Stimulated activated CD4-positive, alpha-beta T cell treated with anti-CD3 and anti-CD28 coated beads, Interleukin-15, amount 100 ng/mL, for 24 hours (primary cell): ENCODE results near the gene XPR1.
"Not testable (repeated sequence)": the region's sequence is repeated elsewhere in the genome, so short reads cannot be mapped to it uniquely, and the experiment has no call there.

ENCODE experiments used
- DNase-seq: peaks from one replicate; pipeline ENCODE4 v3.0.0-alpha.2; 2020

XPR1 gene

DNA sequence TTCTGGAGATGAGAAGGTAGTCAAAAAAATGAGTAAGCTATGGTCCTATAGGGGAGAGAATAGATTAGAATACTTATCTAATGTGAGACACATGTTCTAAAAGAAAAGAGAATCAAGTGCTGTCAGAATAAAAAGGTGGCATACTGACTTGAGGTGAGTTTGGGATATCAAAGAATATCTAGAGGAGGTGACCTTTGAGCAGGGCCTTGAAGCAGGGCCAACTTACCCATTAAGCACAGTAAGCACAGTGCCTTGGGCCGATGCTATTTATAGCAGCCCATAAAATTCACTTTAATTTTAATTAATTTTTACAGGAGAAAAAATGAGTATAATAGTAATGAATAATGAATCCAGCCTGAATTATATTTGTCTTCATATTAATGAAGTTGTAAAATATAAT lies 92.2 kb downstream of the XPR1 start:
- no peak for DNase-seq

DNA sequence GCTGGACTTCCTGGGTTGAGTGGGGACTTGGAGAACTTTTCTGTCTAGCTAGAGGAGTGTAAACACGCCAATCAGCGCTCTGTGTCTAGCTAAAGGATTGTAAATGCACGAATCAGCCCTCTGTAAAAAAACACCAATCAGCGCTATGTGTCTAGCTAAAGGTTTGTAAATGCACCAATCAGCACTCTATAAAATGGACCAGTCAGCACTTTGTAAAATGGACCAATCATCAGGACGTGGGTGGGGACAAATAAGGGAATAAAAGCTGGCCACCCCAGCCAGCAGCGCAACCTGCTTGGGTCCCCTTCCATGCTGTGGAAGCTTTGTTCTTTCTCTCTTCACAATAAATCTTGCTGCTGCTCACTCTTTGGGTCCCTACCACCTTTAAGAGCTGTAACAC lies 94.2 kb downstream of the XPR1 start:
- not testable (repeated sequence) for DNase-seq

DNA sequence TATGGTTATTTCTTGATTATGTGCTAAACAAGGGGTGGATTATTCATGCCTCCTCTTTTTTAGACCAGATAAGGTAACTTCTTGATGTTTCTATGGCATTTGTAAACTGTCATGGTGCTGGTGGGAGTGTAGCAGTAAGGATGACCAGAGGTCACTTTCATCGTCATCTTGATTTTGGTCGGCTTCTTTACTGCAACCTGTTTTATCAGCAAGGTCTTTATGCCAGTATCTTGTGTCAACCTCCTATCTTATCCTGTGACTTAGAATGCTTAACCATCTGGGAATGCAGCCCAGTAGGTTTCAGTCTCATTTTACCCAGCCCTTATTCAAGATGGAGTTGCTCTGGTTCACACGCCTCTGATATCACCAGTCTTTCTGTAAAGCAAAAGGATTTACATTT lies 95.9 kb downstream of the XPR1 start:
- DNase-seq = not testable (repeated sequence)

DNA sequence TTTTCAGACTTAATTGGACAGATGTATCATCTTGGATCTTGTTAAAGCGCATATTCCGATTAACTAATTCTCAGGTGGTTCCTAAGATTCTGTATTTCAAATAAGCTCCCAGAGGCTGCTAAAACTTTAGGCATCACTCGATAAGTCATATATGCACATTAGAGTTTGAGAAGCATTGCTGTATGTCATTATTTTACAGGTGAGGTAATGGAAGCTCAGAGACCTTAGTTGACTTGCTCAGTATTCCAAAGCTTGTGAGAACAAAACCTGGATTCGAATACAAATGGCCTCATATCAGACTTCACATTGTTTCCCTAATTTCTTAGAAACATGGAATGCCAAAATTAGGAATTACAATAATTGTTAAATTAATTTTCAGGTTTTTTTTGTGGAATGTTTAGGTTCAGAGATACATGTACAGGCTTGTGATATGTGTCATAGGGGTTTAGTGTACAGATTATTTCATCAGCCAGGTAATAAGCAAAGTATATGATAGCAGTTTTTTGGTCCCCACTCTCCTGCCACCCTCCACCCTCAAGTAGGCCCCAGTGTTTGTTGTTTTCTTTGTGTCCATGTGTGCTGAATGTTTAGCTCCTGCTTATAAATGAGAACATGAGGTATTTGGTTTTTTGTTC lies 96.8 kb downstream of the XPR1 start:
- DNase-seq = no peak

- DNase-seq = no peak
Measured at GRCh38 chr1:180731131-180731530, 99.3 kb downstream of the XPR1 start.

GRCh38 chr1:180732866-180733265 lies 101.0 kb downstream of the XPR1 start:
- no peak for DNase-seq

GRCh38 chr1:180734366-180734765 lies 102.5 kb downstream of the XPR1 start:
- no peak for DNase-seq

DNA sequence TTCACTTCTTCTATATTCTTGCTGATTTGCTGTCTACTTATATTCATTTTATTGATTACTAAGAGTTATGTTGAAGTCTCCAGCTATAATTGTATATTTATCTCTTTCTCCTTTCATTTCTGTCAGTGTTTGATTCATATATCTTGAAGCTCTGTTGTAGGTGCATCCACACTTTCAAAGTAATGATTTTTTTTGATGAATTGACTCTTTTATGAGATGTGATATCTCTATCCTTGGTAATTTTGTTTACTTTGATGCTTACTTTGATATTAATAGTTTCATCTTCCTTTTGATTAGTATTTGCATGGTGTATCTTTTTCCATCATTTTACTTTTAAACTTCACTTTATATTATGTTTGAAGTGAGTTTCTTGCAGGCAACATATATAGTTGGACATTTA lies 110.8 kb downstream of the XPR1 start:
- DNase-seq = no peak

DNA sequence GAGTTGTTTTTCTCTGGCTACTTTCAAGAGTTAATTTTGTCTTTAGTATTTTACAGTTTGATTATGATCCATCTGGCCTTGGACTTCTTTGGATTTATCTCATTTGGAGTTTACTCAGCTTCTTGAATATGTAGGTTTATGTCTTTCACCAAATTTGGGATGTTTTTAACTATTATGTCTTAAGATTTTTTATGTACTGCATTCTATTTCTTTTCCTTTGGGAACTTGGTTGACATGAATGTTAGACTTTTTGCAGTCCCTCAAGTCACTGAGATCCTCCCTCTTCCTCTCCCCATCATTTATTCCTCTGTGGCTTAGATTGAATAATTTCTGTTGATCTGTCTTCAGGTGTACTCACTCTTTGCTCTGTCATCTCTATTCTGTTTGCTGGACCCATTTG lies 112.0 kb downstream of the XPR1 start:
- no peak for DNase-seq

GRCh38 chr1:180745098-180745497 lies 113.3 kb downstream of the XPR1 start:
- no peak for DNase-seq

- no peak for DNase-seq
Measured at GRCh38 chr1:180751921-180752320, 120.1 kb downstream of the XPR1 start.

DNA sequence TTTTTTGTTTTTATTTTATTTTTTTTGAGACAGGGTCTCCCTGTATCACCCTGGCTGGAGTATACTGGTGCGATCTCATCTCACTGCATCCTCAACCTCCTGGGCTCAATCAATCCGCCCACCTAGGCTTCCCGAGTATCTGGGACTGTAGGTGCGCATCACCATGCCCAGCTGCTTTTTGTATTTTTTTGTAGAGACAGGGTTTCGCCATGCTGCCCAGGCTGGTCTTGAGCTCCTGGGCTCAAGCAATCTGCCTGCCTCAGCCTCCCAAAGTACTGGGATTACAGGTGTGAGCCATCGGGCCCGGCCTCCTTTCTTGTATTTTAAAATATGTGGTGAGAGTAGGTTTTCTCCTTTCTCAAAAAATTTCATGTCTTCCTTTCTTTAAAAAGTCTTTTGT lies 122.6 kb downstream of the XPR1 start:
- DNase-seq = no peak

DNA sequence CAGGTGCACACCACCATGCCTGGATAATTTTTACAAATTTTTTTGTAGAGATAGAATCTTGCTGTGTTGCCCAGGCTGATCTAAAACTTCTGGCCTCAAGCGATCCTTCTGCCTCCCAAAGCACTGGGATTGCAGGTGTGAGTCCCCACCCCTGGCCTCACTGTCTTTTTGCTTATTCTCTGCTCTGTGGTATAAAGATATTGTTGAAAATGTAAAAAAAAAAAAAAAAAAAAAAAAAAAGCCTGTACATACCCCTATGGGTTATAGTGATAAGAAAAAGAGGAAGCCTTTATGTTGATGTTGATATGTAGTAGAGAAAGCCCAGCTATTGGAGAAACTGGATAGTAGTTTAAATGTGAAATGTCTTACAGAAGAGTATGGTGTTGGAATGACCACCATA lies 125.8 kb downstream of the XPR1 start:
- DNase-seq = no peak

DNA sequence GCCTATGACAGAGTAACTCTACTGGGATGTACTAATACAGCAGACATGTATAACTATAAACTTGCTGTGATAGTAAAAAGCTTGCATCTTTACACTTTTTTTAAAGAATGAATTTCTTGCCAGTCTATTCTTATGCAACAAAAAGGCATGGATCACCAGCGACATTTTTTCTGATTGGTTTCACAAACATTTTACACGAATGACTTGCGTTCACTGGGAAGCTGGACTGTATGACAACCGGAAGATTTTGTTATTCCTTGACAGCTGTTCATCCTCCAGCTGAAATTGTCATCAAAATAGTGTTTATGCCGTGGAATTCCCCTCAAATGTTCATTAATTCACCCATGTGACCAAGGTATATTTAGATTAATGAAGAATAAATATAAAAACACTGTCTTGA lies 131.0 kb downstream of the XPR1 start:
- no peak for DNase-seq

- no peak for DNase-seq
Measured at GRCh38 chr1:180765151-180765550, 133.3 kb downstream of the XPR1 start.

DNA sequence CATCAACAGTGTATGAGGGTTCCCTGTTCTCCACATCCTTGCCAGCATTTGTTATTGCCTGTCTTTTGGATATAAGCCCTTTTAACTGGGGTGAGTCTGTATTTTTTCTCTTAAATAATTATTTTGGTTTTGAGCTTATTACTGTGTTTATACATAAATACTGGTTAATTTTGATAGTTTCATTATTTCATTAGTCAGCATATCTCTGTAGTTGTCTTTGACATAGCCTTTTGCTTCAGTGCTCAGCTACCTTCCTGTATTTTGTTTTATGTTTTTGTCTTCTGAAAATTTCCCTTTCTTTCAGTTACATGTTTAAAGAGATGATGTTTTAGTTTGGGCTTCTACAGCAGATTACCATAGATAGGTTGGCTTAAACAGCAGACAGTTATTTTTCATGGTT lies 138.1 kb downstream of the XPR1 start:
- no peak for DNase-seq

DNA sequence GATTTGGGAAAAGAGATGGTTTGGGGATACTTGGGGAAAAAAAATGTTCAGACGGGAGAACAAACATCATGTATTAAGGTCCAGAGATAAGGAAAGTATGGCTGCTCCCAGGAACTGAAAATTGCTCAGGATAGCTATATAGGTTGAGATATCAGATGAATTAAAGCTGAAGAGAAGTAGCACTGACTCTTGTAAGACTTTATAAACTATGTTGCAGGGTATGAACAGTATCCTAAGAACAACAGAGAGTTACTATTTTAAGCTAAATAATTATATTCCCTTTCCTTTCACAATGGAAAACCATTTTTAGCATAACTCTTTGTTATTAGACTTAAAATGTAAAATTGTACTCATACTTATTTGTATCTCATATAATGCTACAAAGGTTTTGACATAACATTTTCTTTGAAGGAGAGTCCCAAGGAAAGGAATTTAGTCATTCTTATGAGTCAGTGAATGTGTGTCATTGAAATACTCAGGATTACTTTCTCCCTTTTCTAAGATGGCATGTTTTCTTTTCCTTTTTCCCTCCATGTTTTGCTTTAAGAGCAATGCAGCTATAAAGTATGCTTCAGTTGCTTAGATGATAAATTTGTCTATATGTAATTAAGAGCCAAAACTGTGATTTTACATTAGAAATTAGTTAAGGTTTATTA lies 141.5 kb downstream of the XPR1 start:
- no peak for DNase-seq

DNA sequence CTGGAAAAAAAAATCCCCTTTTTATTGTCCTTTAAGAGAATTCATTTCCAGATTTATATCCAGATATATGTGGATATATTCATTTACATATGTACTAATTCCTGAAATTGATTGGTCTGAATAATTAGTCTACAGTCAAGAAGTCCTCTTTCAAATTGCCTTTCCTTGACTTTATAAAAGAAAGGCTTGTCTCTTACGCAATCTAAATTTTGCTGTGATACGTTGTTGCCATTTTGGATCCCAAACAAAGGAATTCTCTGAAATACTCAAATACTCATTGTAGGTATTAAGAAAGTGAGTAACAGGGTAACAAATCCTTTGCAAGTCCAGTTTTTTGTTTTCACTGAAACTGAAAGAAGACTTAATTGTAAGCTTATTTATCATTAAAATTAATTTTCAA lies 144.0 kb downstream of the XPR1 start:
- DNase-seq = no peak

- DNase-seq = no peak
Measured at GRCh38 chr1:180777072-180777689, 145.4 kb downstream of the XPR1 start.

- DNase-seq = peak; percentile 3
Measured at GRCh38 chr1:180778782-180779398, 147.1 kb downstream of the XPR1 start.

- no peak for DNase-seq
Measured at GRCh38 chr1:180779584-180779983, 147.8 kb downstream of the XPR1 start.

GRCh38 chr1:180781718-180782117 lies 149.9 kb downstream of the XPR1 start:
- DNase-seq = no peak

DNA sequence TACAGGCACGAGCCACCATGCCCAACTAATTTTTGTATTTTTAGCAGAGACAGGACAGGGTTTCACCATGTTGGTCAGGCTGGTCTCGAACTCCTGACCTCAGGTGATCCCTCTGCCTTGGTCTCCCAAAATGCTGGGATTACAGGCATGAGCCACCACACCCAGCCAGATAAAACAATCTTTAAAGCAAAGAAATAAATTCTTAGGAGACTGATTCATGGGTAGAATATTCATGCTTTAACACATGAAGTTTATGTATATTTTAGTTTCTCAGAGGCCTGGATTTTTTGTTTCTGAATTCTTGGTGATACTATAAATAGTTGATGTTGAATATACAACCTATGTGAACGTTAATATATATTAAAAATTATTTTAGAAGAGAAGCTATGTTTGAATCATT lies 153.5 kb downstream of the XPR1 start:
- no peak for DNase-seq

DNA sequence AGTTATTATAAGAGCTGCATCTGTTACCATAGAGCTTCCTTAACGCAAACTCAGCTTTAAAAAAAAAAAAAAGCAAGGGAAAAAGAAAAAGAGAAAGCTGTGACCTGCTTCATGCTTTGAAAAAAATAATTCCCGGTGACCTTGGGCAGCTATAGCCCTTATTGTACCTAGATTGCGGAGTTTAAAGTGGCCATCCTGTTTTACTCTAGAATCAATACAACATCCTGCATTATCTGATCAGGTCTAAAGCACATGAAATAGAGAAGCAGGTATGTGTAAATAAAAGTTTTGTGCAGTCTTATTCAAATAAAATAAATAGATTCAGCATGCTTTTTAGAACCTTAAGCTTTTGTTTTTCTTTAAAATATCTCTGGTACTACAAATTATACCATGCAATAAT lies 154.1 kb downstream of the XPR1 start:
- no peak for DNase-seq
